ENCODE data around the gene SMAD7.
"Not testable (repeated sequence)": the region's sequence is repeated elsewhere in the genome, so short reads cannot be mapped to it uniquely, and the experiment has no call there.

Gene SMAD7

GRCh38 chr18:48876590-48876989, 74.2 kb downstream of the SMAD7 start:
- DNase-seq (ENCODE audit: low read depth): no peak

DNA sequence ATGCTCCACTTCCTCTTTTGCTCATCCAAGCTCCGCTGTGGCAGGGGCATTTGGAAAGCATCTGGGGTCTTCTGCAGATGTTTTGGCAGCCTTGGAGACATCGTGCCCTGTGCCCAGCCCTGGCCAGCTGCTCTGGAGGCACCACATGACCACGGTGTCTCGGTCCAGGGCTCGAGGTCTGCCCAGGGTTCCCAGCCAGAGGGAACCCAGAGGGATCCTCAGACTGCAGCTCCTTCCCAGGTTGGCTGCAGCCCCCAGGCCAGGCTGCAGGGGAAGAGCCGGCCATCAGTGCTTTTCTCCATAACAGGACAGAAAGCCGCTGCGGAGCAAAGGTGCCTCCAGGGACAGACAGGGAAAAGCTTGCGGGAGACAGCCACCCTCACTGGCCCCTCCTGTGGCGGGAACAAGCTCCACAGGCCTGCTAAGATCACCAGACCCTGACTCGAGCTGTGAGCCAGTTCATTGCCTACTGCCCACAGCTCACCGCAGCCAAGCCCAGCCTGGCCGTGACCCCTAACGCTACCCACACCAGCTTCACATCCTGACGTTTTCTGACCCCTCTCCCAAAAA, 74.7 kb downstream of the SMAD7 start:
- no peak for DNase-seq (ENCODE audit: low read depth)

DNA sequence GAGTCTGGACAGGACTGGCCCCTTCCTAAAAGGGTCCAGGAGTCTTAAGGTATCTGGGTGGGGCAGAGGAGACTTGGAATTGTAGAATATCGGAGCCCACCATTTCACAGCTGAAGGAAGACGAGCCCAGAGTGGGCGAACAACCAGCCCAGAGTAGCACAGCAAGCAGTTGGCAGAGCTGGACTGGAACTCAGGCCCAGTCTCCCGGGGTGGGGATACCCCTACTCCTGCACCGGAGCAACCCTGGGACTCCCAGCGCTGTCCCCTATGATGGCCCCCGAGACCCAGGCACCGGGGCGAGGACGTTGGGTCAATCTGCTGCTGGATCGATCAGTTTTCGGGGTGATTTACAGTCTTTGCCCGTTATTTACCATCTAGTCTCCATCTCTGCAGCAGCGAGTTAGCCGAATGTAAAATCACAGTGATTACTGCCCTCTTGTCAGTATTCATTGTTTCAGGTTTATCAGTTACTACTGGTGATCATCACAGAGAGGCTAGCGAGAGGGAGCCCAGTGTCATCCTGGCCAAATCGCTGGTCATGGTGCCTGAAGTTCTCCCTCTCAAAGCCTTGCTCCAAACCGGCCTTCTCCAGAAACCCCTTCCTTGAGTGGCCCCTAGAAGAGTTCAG, 75.3 kb downstream of the SMAD7 start:
- DNase-seq (ENCODE audit: low read depth): no peak

- no peak for DNase-seq (ENCODE audit: low read depth)
Observed at GRCh38 chr18:48874701-48875162, 76.0 kb downstream of the SMAD7 start.

DNA sequence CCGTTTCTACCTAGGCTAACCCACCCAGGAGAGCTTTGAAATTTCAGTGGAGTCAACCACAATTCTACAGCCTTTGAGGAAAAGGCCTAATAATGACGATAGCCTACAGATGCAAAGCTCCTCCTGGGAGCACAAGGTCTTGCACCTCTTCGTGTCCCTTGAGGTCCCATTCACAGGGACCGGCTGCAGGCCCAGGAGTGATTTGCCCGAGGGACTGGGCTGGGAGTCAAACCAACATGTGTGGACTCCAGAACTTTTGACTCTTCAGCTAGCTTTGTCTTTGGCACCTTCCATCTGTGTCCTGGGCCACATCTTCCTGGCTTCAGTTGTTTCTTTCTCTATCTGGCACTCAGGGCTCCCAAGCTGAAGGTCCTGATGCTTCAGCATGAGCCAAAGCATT, 76.5 kb downstream of the SMAD7 start:
- no peak for DNase-seq (ENCODE audit: low read depth)

- no peak for DNase-seq (ENCODE audit: low read depth)
Observed at GRCh38 chr18:48872234-48873145, 78.3 kb downstream of the SMAD7 start.

GRCh38 chr18:48871391-48872166, 79.2 kb downstream of the SMAD7 start:
- DNase-seq (ENCODE audit: low read depth): no peak

DNA sequence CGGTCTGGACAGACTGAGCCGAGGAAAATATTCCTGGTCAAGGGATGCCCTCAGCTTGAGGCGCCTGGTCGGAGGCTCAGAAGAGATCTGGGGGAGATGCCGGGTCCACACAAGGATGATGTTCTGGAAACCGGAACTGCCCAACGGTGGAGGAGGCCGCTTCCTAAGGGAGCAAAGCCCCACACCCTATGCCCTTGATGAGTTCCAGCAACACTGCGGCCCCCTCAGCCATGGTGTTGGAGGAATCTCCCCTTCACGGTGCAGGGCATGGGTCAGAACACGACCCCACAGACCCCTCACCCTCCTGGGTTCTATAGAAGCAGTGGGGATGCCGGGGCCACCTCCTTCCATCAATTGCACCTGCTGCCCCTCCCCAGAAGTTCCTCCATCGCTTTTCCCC, 79.8 kb downstream of the SMAD7 start:
- DNase-seq (ENCODE audit: low read depth): not testable (repeated sequence)
